K562 (cell line): Measurements from ENCODE around the gene ADORA2A. TPM values are rescaled to one million over a fixed set of nuclear protein-coding genes. Genes with fewer than 3 reads are reported as not detected.

Experiments
- ATAC-seq: fragments of 200-7000 bp; cut with Tn5 transposase; 3 replicates; pipeline ENCODE4 v1.9.1; 2020; ENCODE audit warnings: moderate library complexity
- BruUV-seq: library from RNA; stranded (reverse); fragments of 400-500 nt; replicated peaks from 2 replicates; lab custom pipeline; 2021; lab: Mats Ljungman, UMichigan
- CTCF ChIA-PET: fragments of 300-600 bp; formaldehyde crosslinking; extraction: SDS; loops from one replicate; lab custom pipeline; 2021; ENCODE audit warnings: low intra/inter-chr PET ratio; lab: Yijun Ruan, JAX
- POLR2A ChIA-PET: fragments of 300-600, 350-650 bp; sonication (Branson Sonifier 250); formaldehyde crosslinking; extraction: SDS; loops from one replicate; lab custom pipeline; 2021; ENCODE audit warnings: antibody characterized with exemption, inconsistent platforms; lab: Yijun Ruan, JAX
- DNase-seq, 4 experiments: peaks; one replicate each; pipeline versions ENCODE4 v3.0.0 to v3.0.0-alpha.2; 2011 to 2018; ENCODE audit warnings: low spot score in 3 of 4, mixed read lengths in 3 of 4; ENCODE audit errors: extremely low read depth in 1 of 4
- FAIRE-seq: peaks from 2 replicates; lab custom pipeline; 2011; peaks lifted over from hg19 to GRCh38; lab: Jason Lieb, UNC
- H2AFZ ChIP-seq: 2 replicates; pipeline ENCODE4 v1.6.0; 2011; ENCODE audit warnings: low read depth, low read length, control low read depth, inconsistent platforms
- H3K27ac ChIP-seq: fragments of 200-600 bp; 3 replicates; pipeline ENCODE4 v1.8.0; 2011; ENCODE audit warnings: low read depth, mild to moderate bottlenecking, control low read depth, inconsistent platforms, low read length, moderate library complexity, mixed read lengths; ENCODE audit errors: extremely low read depth
- H3K27me3 ChIP-seq, 2 experiments: fragments of 300-600 bp in 1 of 2; 2 replicates in 1 of 2; 3 replicates in 1 of 2; pipeline versions ENCODE4 v1.6.0 to v1.8.0; 2011; ENCODE audit warnings: inconsistent platforms in 2 of 2, low read length in 2 of 2, mild to moderate bottlenecking in 1 of 2, mixed read lengths in 1 of 2, moderate library complexity in 1 of 2; ENCODE audit not compliant: control insufficient read depth in 2 of 2, insufficient read depth in 2 of 2
- H3K36me3 ChIP-seq: fragments of 300-600 bp; 3 replicates; pipeline ENCODE4 v1.8.0; 2011; ENCODE audit warnings: mild to moderate bottlenecking, low read length, inconsistent platforms; ENCODE audit not compliant: control insufficient read depth, insufficient read depth
- H3K4me1 ChIP-seq, 2 experiments: fragments of 200-600 bp in 1 of 2; replicated peaks in 1 of 2; 2 replicates in 1 of 2; 3 replicates in 1 of 2; pipeline versions ENCODE4 v1.5.1 to v1.8.0; 2011; ENCODE audit warnings: inconsistent platforms in 2 of 2, low read length in 2 of 2, mild to moderate bottlenecking in 1 of 2, mixed read lengths in 1 of 2, moderate library complexity in 1 of 2; ENCODE audit not compliant: control insufficient read depth in 2 of 2, insufficient read depth in 2 of 2
- H3K4me2 ChIP-seq: 2 replicates; pipeline ENCODE4 v1.6.1; 2011; ENCODE audit warnings: low read length, control low read depth, inconsistent platforms, mixed read lengths; ENCODE audit not compliant: insufficient read depth
- H3K4me3 ChIP-seq: fragments of 200-600 bp; sonication (generic), shearing (Covaris generic); 2 replicates; pipeline ENCODE4 v1.5.1; 2016; ENCODE audit warnings: control low read depth, inconsistent platforms
- H3K79me2 ChIP-seq: fragments of 200-600 bp; 3 replicates; pipeline ENCODE4 v1.8.0; 2011; ENCODE audit warnings: low read length, inconsistent platforms; ENCODE audit not compliant: control insufficient read depth, insufficient read depth
- H3K9ac ChIP-seq, 2 experiments: 2 replicates each; pipeline versions ENCODE4 v1.6.0 to v1.6.1; 2011; ENCODE audit warnings: low read depth in 2 of 2, low read length in 2 of 2, control low read depth in 1 of 2, inconsistent platforms in 1 of 2, mild to moderate bottlenecking in 1 of 2, mixed read lengths in 1 of 2; ENCODE audit not compliant: insufficient read depth in 1 of 2
- H3K9me1 ChIP-seq: one replicate; pipeline ENCODE4 v1.6.0; 2011; ENCODE audit warnings: inconsistent platforms, mild to moderate bottlenecking, low read length, moderate library complexity; ENCODE audit not compliant: control insufficient read depth, insufficient read depth
- H3K9me3 ChIP-seq: replicated peaks from 2 replicates; pipeline ENCODE4 v1.5.1; 2011; ENCODE audit warnings: low read depth, low read length, inconsistent platforms; ENCODE audit not compliant: control insufficient read depth, insufficient read depth
- H4K20me1 ChIP-seq: replicated peaks from 2 replicates; pipeline ENCODE4 v1.6.1; 2011; ENCODE audit warnings: low read length, inconsistent platforms, mixed read lengths; ENCODE audit not compliant: control insufficient read depth, insufficient read depth
- POLR2G ChIP-seq: fragments of 200-400 bp; formaldehyde crosslinking; IDR thresholded peaks from 2 replicates; pipeline ENCODE4 v1.6.1; 2017; ENCODE audit warnings: low read depth, mild to moderate bottlenecking, antibody characterized with exemption, low read length, moderate library complexity
- ZNF583 ChIP-seq: fragments of 250-450 bp; sonication (Bioruptor Pico); IDR thresholded peaks from 2 replicates; pipeline ENCODE4 v1.4.0; 2020
- ZNF644 ChIP-seq: fragments of 200-800 bp; sonication (Bioruptor generic); IDR thresholded peaks from 2 replicates; pipeline ENCODE4 v1.6.1; 2016; ENCODE audit warnings: low read depth, missing genetic modification characterization, missing compliant biosample characterization
- WGBS: fragments of 100-300 bp; shearing (Covaris generic); methylation state at CpG from one replicate; pipeline ENCODE4 v1.1.6; 2016; ENCODE audit warnings: low coverage, mixed read lengths; ENCODE audit not compliant: insufficient coverage; ENCODE audit errors: missing lambda C conversion rate; 5-methylcytosine and 5-hydroxymethylcytosine counted together
- in situ Hi-C: fragments of 300-500 bp; cut with MboI; formaldehyde crosslinking; loops from 4 replicates; pipeline ENCODE4 v1.15.0; 2018; ENCODE audit warnings: inconsistent platforms, mixed read lengths
- intact Hi-C: fragments of 100-400 bp; cut with micrococcal nuclease; formaldehyde crosslinking; loops from 2 replicates; pipeline ENCODE4 v1.14.2; 2022
- polyA plus RNA-seq, 8 experiments: library from polyadenylated mRNA; depleted of rRNA in 4 of 8; stranded (reverse) in 5 of 8; unstranded in 3 of 8; fragments of >200 nt; fragmentation: Nextera tagmentation in 2 of 8; fragmentation: Illumina TruSeq in 1 of 8; extraction: Ambion mirVana in 2 of 8; extraction: Trizol in 1 of 8; gene quantifications; 2 replicates each; pipeline versions ENCODE4 v1.2.1 to v1.2.3, GENCODE V29; 2011 to 2014; ENCODE audit warnings: inconsistent platforms in 1 of 8, missing spikeins in 1 of 8
- total RNA-seq, 7 experiments: library from RNA; depleted of rRNA in 6 of 7; stranded (reverse); fragments of >200 nt in 6 of 7; fragmentation: Illumina TruSeq in 2 of 7; extraction: Trizol in 2 of 7; gene quantifications; 2 replicates each; pipeline versions ENCODE4 v1.2.1 to v1.2.3, GENCODE V29; 2011 to 2021; ENCODE audit warnings: low replicate concordance in 1 of 7

ADORA2A gene
- total and polyA plus RNA-seq, 9 of the 15 experiments (the other 6 are each of a cell fraction or from before 2014, with no cell fraction given), result 0.15 to 2.1 (median 0.66) TPM; not detected in 2

DNA sequence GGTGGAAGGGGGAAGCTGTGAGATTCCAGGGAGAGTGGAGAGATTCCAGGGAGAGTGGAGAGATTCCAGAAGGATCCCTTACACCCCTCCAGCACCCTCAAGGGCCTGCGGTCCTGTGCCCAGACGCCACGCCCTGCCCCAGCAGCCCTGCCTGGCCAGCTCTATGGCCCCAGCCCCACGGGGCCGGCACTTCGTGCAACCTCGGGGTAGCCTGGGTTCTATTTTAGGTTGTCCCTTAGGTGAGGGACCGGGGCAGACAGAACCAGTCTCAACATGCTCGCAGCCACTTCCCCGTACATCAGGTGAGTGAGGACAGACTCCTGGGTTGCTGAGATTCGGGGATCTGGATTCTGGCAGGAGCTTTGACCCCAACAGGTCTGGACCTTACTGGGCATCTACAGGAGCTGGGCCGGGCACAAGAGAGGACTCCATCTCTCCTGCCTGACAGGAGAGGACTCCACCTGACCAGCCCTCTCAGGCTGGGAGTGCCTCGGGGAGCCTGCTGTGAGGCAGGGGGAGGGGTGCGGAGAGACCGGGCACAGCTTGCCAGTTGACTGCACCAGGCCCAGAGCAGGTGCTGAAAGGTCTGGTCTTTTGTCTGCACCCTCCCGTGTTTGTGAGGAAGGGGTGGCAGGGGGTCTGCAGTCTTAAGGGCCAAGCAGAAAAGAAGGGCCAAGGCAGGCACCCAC lies 8.5 kb upstream of the ADORA2A start:
- in situ Hi-C loops (loop anchor here (5.0 to 10.0 kb wide), 2 partner anchors 93 to 356 kb away; partner anchors contain the start of gene PIWIL3), intact Hi-C loops (no loop called here)
- no peaks in the 10 kb centered on the region for H3K9me3 ChIP-seq
- WGBS, result 58% methylated on average over 12 of the region's 16 CpGs
- H3K4me2 ChIP-seq, result no peak overlapping the region
- H3K9ac ChIP-seq, result no peak overlapping the region; a peak in 1 of 4 replicates
- BruUV-seq, result no TSS peak
- H3K36me3 ChIP-seq, result peaks cover 19% of the 10 kb centered on the region; the same call in 1 of the 3 replicates
- H3K79me2 ChIP-seq, result no peaks in the 10 kb centered on the region
- H3K9me1 ChIP-seq, result no peaks in the 10 kb centered on the region
- ATAC-seq (no peak), DNase-seq (no peak), FAIRE-seq (no peak)
- H4K20me1 ChIP-seq, result peaks cover 3% of the 10 kb centered on the region; the same call in 1 of the 2 replicates
- ChIA-PET CTCF (interaction anchor here (0.7 kb wide), 1 partner anchor 94 kb away, joined by 3 read pairs; no protein-coding TSS in a partner anchor), POLR2A (interaction anchor here (0.5 to 1.0 kb wide), 2 partner anchors 12 to 17 kb away, joined by 3 read pairs; no protein-coding TSS in a partner anchor)
- H2AFZ ChIP-seq, result no peak overlapping the region
- H3K4me1 ChIP-seq, result peaks cover 0 to 16% of the 10 kb centered on the region in 2 experiments; a peak in 2 of 5 replicates
- no peaks in the 10 kb centered on the region for H3K27me3 ChIP-seq
- TF ChIP-seq POLR2G (peak; percentile 53), ZNF644 (tag) (no peak)
- no peak overlapping the region for H3K4me3 ChIP-seq
- no peak overlapping the region for H3K27ac ChIP-seq

DNA sequence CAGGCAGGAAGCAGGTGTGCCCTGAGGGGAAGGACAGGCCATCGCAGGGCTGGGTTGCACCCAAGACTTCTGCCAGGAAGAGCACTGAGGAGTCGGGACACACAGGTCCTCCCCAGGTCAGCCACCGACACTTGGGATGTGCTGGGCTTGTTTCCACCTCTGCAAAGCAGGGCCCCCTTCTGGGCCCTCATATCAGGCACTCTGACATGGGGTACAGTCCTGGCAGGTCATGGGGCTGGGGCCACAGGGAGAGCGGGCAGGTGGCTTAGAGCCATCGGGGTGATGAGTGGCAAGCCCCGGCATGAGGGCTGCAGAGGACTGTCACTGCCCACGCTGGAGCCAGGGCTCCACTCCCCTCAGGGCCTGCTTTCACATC lies 7.9 kb upstream of the ADORA2A start:
- no peak overlapping the region for H3K4me2 ChIP-seq
- in situ Hi-C loops, result loop anchor here (5.0 to 10.0 kb wide), 2 partner anchors 93 to 355 kb away; partner anchors contain the start of gene PIWIL3
- WGBS, result 50% methylated on average over 5 of the region's 7 CpGs

More for the DNA sequence above, 7.9 kb upstream of the ADORA2A start:
- Histone ChIP-seq H3K27me3 (peaks cover 0 to under 1% of the 10 kb centered on the region in 2 experiments; a peak in 1 of 5 replicates), H2AFZ (no peak overlapping the region), H3K4me3 (no peak overlapping the region), H3K79me2 (no peaks in the 10 kb centered on the region), H3K9ac (no peak overlapping the region; a peak in 1 of 4 replicates), H3K27ac (no peak overlapping the region), H3K9me3 (no peaks in the 10 kb centered on the region), H4K20me1 (peaks cover 3% of the 10 kb centered on the region; the same call in 1 of the 2 replicates), H3K36me3 (peaks cover 13% of the 10 kb centered on the region; the same call in 1 of the 3 replicates), H3K4me1 (peaks cover 0 to 21% of the 10 kb centered on the region in 2 experiments; a peak in 2 of 5 replicates), H3K9me1 (no peaks in the 10 kb centered on the region)
- ATAC-seq (no peak), FAIRE-seq (no peak), DNase-seq (no peak)
- intact Hi-C loops, result no loop called here
- ChIA-PET CTCF (no interaction called here), POLR2A (no interaction called here)
- TF ChIP-seq POLR2G (0 out of 2 replicates have a peak, but pooled peaks have one; percentile 44), ZNF583 (no peak)
- BruUV-seq, result no TSS peak
